K562 (cell line): ENCODE data around the gene KASH5. TPM values are rescaled to one million over a fixed set of nuclear protein-coding genes. Genes with fewer than 3 reads are reported as not detected.

ENCODE experiments used
- ATAC-seq: fragments of 200-7000 bp; cut with Tn5 transposase; 3 replicates; pipeline ENCODE4 v1.9.1; 2020; ENCODE audit warnings: moderate library complexity
- BruUV-seq: library from RNA; stranded (reverse); fragments of 400-500 nt; replicated peaks from 2 replicates; lab custom pipeline; 2021; lab: Mats Ljungman, UMichigan
- CTCF ChIA-PET: fragments of 300-600 bp; formaldehyde crosslinking; extraction: SDS; loops from one replicate; lab custom pipeline; 2021; ENCODE audit warnings: low intra/inter-chr PET ratio; lab: Yijun Ruan, JAX
- POLR2A ChIA-PET: fragments of 300-600, 350-650 bp; sonication (Branson Sonifier 250); formaldehyde crosslinking; extraction: SDS; loops from one replicate; lab custom pipeline; 2021; ENCODE audit warnings: antibody characterized with exemption, inconsistent platforms; lab: Yijun Ruan, JAX
- DNase-seq, 4 experiments: peaks; one replicate each; pipeline versions ENCODE4 v3.0.0 to v3.0.0-alpha.2; 2011 to 2018; ENCODE audit warnings: low spot score in 3 of 4, mixed read lengths in 3 of 4; ENCODE audit errors: extremely low read depth in 1 of 4
- FAIRE-seq: peaks from 2 replicates; lab custom pipeline; 2011; peaks lifted over from hg19 to GRCh38; lab: Jason Lieb, UNC
- H2AFZ ChIP-seq: 2 replicates; pipeline ENCODE4 v1.6.0; 2011; ENCODE audit warnings: low read depth, low read length, control low read depth, inconsistent platforms
- H3K27ac ChIP-seq: fragments of 200-600 bp; 3 replicates; pipeline ENCODE4 v1.8.0; 2011; ENCODE audit warnings: low read depth, mild to moderate bottlenecking, control low read depth, inconsistent platforms, low read length, moderate library complexity, mixed read lengths; ENCODE audit errors: extremely low read depth
- H3K27me3 ChIP-seq, 2 experiments: fragments of 300-600 bp in 1 of 2; 2 replicates in 1 of 2; 3 replicates in 1 of 2; pipeline versions ENCODE4 v1.6.0 to v1.8.0; 2011; ENCODE audit warnings: inconsistent platforms in 2 of 2, low read length in 2 of 2, mild to moderate bottlenecking in 1 of 2, mixed read lengths in 1 of 2, moderate library complexity in 1 of 2; ENCODE audit not compliant: control insufficient read depth in 2 of 2, insufficient read depth in 2 of 2
- H3K36me3 ChIP-seq: fragments of 300-600 bp; 3 replicates; pipeline ENCODE4 v1.8.0; 2011; ENCODE audit warnings: mild to moderate bottlenecking, low read length, inconsistent platforms; ENCODE audit not compliant: control insufficient read depth, insufficient read depth
- H3K4me1 ChIP-seq, 2 experiments: fragments of 200-600 bp in 1 of 2; replicated peaks in 1 of 2; 2 replicates in 1 of 2; 3 replicates in 1 of 2; pipeline versions ENCODE4 v1.5.1 to v1.8.0; 2011; ENCODE audit warnings: inconsistent platforms in 2 of 2, low read length in 2 of 2, mild to moderate bottlenecking in 1 of 2, mixed read lengths in 1 of 2, moderate library complexity in 1 of 2; ENCODE audit not compliant: control insufficient read depth in 2 of 2, insufficient read depth in 2 of 2
- H3K4me2 ChIP-seq: 2 replicates; pipeline ENCODE4 v1.6.1; 2011; ENCODE audit warnings: low read length, control low read depth, inconsistent platforms, mixed read lengths; ENCODE audit not compliant: insufficient read depth
- H3K4me3 ChIP-seq: fragments of 200-600 bp; sonication (generic), shearing (Covaris generic); 2 replicates; pipeline ENCODE4 v1.5.1; 2016; ENCODE audit warnings: control low read depth, inconsistent platforms
- H3K79me2 ChIP-seq: fragments of 200-600 bp; 3 replicates; pipeline ENCODE4 v1.8.0; 2011; ENCODE audit warnings: low read length, inconsistent platforms; ENCODE audit not compliant: control insufficient read depth, insufficient read depth
- H3K9ac ChIP-seq, 2 experiments: 2 replicates each; pipeline versions ENCODE4 v1.6.0 to v1.6.1; 2011; ENCODE audit warnings: low read depth in 2 of 2, low read length in 2 of 2, control low read depth in 1 of 2, inconsistent platforms in 1 of 2, mild to moderate bottlenecking in 1 of 2, mixed read lengths in 1 of 2; ENCODE audit not compliant: insufficient read depth in 1 of 2
- H3K9me1 ChIP-seq: one replicate; pipeline ENCODE4 v1.6.0; 2011; ENCODE audit warnings: inconsistent platforms, mild to moderate bottlenecking, low read length, moderate library complexity; ENCODE audit not compliant: control insufficient read depth, insufficient read depth
- H3K9me3 ChIP-seq: replicated peaks from 2 replicates; pipeline ENCODE4 v1.5.1; 2011; ENCODE audit warnings: low read depth, low read length, inconsistent platforms; ENCODE audit not compliant: control insufficient read depth, insufficient read depth
- H4K20me1 ChIP-seq: replicated peaks from 2 replicates; pipeline ENCODE4 v1.6.1; 2011; ENCODE audit warnings: low read length, inconsistent platforms, mixed read lengths; ENCODE audit not compliant: control insufficient read depth, insufficient read depth
- CBX3 ChIP-seq, 2 experiments: IDR thresholded peaks; 1 replicate in 1 of 2; 2 replicates in 1 of 2; pipeline ENCODE4 v1.6.1; 2012; ENCODE audit warnings: inconsistent platforms in 2 of 2, low read length in 2 of 2, borderline replicate concordance in 1 of 2, control low read depth in 1 of 2
- GABPB1 ChIP-seq: sonication (generic); formaldehyde crosslinking; IDR thresholded peaks from 2 replicates; pipeline ENCODE4 v1.8.0; 2022; ENCODE audit warnings: mild to moderate bottlenecking, missing genetic modification reagents
- PHF20 ChIP-seq: fragments of 450-650 bp; IDR thresholded peaks from 2 replicates; pipeline ENCODE4 v1.6.1; 2018; ENCODE audit not compliant: partially characterized antibody
- RNF219 ChIP-seq: fragments of 250-450 bp; sonication (Bioruptor Pico); IDR thresholded peaks from 2 replicates; pipeline ENCODE4 v1.5.0; 2022; ENCODE audit warnings: mild to moderate bottlenecking
- SREBF1 ChIP-seq: fragments of 150-350 bp; IDR thresholded peaks from 2 replicates; pipeline ENCODE4 v1.6.1; 2014; ENCODE audit warnings: antibody characterized with exemption, low read depth, low read length, borderline replicate concordance
- WGBS: fragments of 100-300 bp; shearing (Covaris generic); methylation state at CpG from one replicate; pipeline ENCODE4 v1.1.6; 2016; ENCODE audit warnings: low coverage, mixed read lengths; ENCODE audit not compliant: insufficient coverage; ENCODE audit errors: missing lambda C conversion rate; 5-methylcytosine and 5-hydroxymethylcytosine counted together
- in situ Hi-C: fragments of 300-500 bp; cut with MboI; formaldehyde crosslinking; loops from 4 replicates; pipeline ENCODE4 v1.15.0; 2018; ENCODE audit warnings: inconsistent platforms, mixed read lengths
- intact Hi-C: fragments of 100-400 bp; cut with micrococcal nuclease; formaldehyde crosslinking; loops from 2 replicates; pipeline ENCODE4 v1.14.2; 2022
- polyA plus RNA-seq, 8 experiments: library from polyadenylated mRNA; depleted of rRNA in 4 of 8; stranded (reverse) in 5 of 8; unstranded in 3 of 8; fragments of >200 nt; fragmentation: Nextera tagmentation in 2 of 8; fragmentation: Illumina TruSeq in 1 of 8; extraction: Ambion mirVana in 2 of 8; extraction: Trizol in 1 of 8; gene quantifications; 2 replicates each; pipeline versions ENCODE4 v1.2.1 to v1.2.3, GENCODE V29; 2011 to 2014; ENCODE audit warnings: inconsistent platforms in 1 of 8, missing spikeins in 1 of 8
- total RNA-seq, 7 experiments: library from RNA; depleted of rRNA in 6 of 7; stranded (reverse); fragments of >200 nt in 6 of 7; fragmentation: Illumina TruSeq in 2 of 7; extraction: Trizol in 2 of 7; gene quantifications; 2 replicates each; pipeline versions ENCODE4 v1.2.1 to v1.2.3, GENCODE V29; 2011 to 2021; ENCODE audit warnings: low replicate concordance in 1 of 7

KASH5 gene
- total and polyA plus RNA-seq, 9 of the 15 experiments (the other 6 are each of a cell fraction or from before 2014, with no cell fraction given), result 0.07 to 0.84 (median 0.34) TPM; not detected in 1

GRCh38 chr19:49398931-49399330, 10.9 kb downstream of the KASH5 start:
- peaks cover 7 to 24% of the 10 kb centered on the region in 2 experiments for H3K4me1 ChIP-seq

More at GRCh38 chr19:49398931-49399330, 10.9 kb downstream of the KASH5 start:
- H3K4me2 ChIP-seq, result no peak overlapping the region
- H3K27me3 ChIP-seq, result no peaks in the 10 kb centered on the region
- no peaks in the 10 kb centered on the region for H3K36me3 ChIP-seq
- TF ChIP-seq CBX3 (IDR thresholded peaks at IDR 0.05; ENCODE audit: borderline replicate concordance in 1 of 2, low read length in 2 of 2), result no peak
- TF ChIP-seq RNF219 (CRISPR knock-in tag), result no peak
- no peak for TF ChIP-seq SREBF1
- no peak for TF ChIP-seq GABPB1 (CRISPR knock-in tag)
- TF ChIP-seq PHF20, result no peak
- no peak overlapping the region for H3K4me3 ChIP-seq
- intact Hi-C loops, result no loop called here
- no peaks in the 10 kb centered on the region for H3K79me2 ChIP-seq
- no peaks in the 10 kb centered on the region for H4K20me1 ChIP-seq
- BruUV-seq, result no TSS peak
- 52% methylated on average over 6 of the region's 6 CpGs for WGBS
- H3K9ac ChIP-seq, result peak overlapping the region in 1 of 2 experiments; percentile 75; a peak in 2 of 4 replicates
- H3K27ac ChIP-seq, result no peak overlapping the region
- FAIRE-seq, result no peak
- no peak overlapping the region for H2AFZ ChIP-seq
- POLR2A ChIA-PET, result no interaction called here
- H3K9me3 ChIP-seq, result no peaks in the 10 kb centered on the region
- ATAC-seq, result no peak
- in situ Hi-C loops, result no loop called here
- no peaks in the 10 kb centered on the region for H3K9me1 ChIP-seq
- DNase-seq, result no peak
- CTCF ChIA-PET, result no interaction called here
